Central memory CD4-positive, alpha-beta T cell (primary cell): ENCODE results near the gene C13orf42.

Source experiments
- DNase-seq: peaks from one replicate; pipeline ENCODE4 v3.0.0; 2022

C13orf42 gene

DNA sequence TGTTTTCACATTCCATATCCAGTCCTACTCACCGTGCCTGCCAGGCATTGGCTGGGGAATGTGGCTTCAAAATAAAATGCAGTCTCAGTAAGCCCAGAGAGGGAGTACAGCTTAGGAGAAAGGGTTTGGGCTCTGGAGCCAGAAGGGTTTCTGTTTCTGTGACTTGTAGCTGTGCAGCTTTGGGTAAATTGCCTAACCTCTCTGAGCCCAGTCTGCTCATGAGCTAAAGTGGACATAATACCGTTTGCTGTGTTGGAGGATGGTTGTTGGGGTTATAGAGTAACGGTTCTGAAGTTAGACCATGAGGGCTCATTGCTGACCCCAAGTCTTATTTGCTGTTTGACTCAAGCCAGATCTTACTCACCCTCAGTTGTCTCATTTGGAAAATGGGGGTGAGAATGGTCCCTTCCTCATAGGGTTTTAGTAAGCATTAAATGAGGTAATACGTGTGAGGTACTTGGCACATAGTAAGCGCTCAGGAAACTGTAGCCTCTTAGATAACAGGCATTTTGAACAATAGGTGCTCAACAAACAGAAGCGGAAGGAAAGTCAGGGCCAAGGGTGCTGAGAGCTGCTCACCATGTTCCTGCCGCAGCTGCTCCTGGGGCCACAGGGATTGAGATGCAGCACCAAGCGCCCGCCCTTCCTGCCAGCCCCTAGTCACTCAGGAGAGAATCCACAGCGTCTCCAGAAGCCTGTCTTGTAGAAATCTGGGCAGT, 45.5 kb downstream of the C13orf42 start:
- DNase-seq: no peak

DNA sequence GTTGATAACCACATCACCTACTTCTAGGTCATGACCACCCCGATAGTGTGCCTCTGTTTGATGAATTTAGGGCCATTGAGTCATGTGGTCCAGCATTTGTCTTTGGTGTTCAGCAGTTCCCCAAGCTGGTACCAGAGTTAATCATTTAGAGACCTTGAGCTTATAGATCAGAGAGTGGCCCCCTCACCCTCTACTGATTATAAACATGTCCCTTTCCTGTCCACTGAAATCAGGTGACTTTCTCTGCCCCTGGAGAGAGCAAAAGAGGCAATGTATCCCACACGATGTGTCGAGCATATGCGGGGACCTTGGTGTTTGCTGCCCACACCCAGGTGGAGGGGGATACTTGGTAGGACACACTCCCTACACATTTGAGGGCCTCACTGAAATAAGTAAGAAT, 46.3 kb downstream of the C13orf42 start:
- no peak for DNase-seq

DNA sequence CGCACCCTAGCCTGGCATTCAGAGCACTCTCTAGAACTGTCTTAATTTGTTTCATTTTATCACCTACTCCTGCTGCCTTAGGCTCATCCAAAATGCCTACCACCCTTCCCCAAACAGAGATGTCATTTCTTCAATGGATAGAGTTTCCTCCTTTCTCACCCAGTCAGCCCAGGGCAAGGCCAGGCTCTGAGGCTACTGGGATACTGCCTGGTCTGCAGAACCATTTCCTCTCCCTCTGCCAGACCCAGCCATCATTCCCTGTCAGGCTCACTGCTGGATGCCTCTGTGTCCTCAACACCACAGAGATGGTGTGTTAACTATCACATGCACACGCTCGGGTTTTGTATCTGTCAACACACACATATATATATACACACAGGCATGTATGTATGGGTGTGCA, 47.2 kb downstream of the C13orf42 start:
- no peak for DNase-seq

DNA sequence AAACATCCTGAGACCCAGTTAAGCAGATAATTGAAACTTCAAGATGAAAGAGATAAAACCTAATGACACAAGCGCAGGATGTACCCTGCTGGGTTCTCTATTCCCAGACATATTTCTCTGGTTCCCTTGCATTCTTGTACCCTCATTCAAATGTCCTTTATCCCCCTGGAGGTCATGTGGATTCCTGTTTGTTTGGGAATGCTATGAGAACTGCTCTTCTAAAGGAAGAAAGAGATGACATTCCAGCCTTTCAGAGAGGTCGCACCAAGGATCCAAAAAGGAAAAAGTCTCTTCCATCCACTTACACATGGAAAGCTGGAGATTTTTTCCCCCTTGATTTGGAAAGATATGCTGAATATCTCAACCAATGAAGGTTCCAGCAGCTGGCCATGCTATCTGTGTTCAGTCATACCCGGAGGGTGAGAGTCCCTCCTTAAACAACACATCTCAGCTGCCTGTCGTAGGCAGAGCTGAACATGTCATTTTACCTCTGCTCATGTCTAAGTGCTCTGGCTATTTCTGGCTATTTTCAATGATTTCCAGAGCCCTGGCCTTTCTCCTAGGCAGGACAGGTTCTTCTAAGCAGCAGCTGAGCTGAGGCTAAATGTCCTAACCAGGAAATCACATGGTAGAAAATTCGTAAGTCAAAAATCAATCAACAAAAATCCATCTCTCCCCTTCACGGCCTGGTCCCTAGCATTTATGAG, 52.5 kb downstream of the C13orf42 start:
- no peak for DNase-seq

DNA sequence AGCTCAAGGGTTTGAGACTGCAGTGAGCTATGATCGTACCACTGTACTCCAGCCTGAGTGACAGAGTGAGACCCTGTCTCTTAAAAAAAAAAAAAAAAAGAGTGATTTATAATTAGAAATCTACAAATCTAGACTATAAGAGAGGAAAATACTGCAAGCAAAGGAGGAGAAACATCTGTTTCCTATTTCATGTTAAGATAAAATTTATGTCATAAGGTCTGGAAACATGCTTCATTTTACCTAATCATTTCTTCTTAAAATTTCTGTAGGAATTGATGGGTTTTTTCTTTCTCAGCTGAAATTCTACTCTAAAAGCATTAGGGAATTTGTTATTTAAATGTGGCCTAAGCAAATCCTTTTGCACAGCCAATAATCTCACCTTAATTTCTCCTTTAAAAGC, 53.2 kb downstream of the C13orf42 start:
- no peak for DNase-seq

DNA sequence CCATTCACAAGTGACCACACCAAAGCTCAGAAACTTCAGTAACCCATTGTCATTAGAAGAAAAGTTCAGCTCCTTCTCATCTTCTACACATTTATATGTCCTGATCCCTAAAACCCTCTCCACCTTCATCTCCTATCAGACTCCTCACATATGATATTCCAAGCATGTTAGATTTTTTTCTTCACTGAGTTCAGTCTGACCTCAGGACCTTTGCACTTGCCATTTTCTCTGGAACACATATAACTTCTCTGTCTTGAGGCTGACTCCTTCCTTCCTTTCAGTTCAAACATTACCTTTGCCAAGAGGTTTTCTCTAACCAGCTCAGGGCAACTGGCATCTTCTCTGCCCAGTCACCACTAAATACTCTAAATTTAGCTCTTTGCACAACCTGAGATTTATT, 54.1 kb downstream of the C13orf42 start:
- DNase-seq: no peak

DNA sequence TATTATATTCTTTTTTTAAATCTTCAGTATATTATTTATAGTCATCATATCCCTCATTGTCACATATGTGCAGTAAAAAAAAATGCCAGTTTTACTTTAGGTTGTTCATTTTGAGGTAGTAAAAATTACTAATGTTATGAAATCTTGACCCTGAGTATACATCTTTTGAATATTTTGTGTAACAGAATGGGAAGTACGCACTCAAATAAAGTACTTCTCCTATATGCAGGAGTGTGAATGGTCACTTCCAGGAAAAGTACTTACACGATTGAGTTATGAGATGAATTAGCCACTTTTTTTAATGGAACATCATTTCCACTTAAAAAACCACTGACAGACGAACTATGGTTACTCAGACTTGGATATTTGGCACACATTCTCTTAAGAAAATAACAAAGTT, 58.5 kb downstream of the C13orf42 start:
- no peak for DNase-seq

DNA sequence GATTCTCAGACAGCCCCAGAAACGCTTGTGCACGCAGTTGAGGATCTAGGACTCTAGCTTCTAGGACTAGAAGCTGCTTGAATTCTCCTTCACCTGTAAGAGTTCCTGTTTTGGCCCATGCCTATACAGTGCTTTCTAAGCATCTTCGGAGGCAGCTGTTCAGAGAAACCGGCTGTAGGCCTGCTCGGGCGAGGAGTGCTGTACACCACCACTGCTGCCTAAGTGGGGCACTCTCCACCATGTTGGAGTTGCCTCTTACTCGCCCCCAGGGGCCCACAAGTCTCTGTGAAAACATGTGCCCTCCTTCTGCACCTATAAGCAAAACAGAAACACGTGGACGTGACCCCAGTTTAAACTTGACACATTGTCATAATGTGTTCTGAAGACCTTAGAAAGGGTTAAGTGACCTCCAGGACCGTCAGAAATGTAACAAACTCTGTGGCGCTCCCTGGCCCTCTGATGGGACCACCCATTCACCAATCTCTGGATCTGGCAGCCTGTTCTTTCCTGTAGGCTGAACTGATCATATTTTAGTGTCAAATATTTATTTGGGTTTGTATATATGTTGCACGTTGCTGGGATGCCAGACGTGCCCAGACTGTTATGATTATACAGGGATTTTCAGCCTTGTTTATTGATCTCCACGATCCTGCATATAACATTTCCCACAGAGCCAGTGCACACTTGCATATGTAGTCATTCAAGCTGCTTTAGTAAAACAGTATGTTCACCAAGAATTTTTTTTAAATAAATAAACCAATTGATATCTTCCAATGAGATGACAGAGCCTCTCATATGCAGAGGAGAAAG, 60.8 kb downstream of the C13orf42 start:
- DNase-seq: no peak

DNA sequence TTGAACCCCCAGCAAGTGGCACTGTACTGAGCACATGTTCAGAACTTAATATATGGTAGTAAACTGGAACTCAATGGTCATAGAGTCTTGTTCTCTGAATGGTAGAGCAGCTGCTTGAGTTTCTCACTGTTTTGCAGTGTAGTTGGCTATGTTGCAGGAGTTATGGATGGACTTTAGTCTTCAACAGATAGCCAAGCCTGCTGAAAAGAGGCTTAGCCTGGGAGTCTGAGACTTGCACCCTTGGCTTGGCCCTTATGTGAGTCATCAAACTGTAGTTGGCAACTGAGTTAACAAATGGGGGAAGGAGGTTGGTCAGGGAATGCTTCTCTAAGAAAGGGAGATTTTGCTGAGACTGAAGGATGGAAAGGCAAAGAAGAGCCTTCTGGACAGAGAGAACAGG, 62.5 kb downstream of the C13orf42 start:
- no peak for DNase-seq

DNA sequence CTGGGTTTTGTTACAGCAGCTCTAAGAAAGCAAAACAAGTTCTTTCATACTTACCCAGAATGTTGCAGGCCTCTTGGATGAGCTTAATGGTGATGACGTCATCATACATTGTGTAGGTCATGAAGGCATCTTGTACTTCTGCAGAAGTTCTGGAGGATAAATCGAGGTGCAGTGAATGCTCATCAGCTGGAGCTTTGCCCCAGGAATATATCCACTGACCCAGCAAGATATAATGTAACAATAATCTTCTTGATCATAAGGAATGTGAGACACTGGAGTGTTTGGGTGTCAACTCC, 63.0 kb downstream of the C13orf42 start:
- DNase-seq: no peak

DNA sequence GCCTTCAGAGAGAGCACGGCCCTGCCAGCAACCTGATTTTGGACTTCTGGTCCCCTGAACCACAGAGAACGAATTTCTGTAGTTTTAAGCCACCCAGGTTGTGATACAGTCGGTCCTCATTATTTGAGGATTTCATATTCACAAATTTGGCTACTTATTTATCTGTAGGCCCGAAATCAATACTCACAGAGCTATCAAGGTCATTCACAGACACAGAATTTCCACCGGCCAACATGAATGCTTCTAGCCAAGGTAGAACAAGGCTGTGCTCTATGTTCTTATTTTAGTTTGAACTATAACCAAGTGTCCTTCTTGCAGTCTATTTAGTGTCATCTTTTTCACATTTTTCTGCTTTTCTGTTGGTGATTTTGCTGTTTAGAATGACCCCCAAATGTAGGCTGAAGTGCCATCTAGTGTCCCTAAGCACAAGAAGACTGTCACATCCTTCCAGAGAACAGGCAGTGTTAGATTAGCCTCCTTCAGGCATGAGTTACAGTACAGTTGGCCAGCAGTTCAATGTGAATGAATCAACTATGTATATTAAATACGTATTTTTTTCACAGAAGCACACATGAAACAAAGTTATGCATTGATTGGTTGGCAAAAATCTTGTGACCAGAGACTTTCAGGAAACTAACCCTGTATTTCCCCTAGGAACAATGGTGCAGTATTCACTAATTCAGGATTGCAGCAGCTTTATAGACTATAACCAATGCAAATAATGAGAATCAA, 63.5 kb downstream of the C13orf42 start:
- no peak for DNase-seq

DNA sequence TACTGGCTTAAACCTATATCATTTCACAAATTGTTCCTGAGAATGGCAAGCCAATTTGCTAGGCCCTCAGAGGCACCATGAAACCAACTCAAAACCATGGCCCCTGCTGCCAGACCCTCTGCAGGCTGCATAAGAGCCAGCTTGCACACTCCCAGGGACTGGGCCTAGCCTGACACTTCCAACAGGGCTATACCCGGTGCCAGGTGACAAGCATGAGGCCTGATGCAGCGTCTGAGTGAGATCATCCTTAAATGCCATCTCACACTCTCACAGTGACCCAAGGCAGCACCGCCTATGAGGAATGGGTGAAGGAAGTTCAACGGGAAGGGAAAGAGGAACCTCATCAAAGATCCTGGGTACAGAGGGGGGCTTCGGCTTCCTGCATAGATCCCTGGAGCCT, 65.6 kb downstream of the C13orf42 start:
- no peak for DNase-seq

DNA sequence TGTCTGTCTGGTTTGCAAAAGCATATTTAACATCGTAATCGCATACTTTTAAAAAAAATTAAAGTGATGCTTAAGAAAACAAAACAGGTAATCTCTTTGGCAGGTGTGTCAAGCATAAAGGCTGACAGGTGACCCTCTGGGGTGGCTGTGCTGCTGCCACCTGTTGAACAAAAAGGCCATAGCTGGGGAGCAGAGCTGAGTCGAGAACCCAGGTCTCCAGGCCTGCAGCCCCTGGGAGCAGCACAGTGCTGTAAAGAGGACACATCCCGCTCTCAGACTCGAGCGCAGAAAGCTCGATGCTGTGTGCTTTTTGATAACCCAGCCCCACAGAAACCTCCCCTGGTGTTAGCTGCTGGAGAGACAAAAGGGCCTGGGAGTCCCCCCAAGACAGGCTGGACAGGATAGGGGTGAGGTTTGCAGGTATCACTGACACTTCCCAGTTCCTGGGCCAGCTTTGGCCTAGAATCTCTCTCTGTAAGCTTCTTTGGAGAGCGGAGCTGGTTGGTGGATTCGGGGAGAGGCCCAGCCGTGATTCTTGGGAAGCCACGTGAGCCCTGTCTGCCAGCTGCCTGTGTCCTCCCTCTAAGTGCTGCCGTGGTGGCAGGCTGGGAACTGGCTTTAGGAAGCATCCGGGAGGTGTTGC, 66.9 kb downstream of the C13orf42 start:
- DNase-seq: no peak

DNA sequence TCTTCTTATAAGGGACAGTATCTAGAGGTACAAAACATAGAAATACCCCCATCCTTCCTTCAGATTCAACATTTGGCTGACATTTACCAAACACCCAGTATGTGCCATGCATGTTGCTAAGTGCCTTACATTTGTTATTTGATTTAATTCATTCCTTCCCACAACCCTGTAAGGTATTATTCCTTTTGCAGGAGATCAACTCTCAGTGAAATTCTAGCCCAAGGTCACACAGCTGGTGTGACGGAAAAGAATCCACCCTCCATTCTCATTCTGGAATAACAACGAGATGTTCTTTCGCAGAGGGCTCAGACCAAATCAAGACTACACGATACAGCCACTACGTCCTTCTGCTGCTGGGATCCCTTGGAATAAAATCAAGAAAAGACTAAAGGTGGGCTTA, 67.8 kb downstream of the C13orf42 start:
- DNase-seq: no peak

DNA sequence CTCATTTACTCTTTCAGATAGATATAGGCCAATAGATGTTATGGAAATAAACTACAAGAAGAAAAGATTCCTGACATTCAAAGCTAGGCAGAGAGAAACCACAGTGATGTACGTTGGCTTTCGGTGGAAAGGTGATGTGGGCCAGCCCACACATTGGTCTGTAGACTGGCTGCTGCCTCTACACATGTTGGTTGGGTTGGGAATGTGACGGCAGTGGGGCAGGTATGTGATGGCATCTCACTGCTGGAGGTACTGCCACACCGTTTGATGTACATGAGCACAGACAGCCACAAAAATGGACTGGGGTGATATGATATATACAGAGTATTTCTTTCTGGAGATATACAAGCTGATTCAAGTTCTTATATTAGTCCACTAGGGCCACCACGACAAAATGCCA, 69.4 kb downstream of the C13orf42 start:
- no peak for DNase-seq

DNA sequence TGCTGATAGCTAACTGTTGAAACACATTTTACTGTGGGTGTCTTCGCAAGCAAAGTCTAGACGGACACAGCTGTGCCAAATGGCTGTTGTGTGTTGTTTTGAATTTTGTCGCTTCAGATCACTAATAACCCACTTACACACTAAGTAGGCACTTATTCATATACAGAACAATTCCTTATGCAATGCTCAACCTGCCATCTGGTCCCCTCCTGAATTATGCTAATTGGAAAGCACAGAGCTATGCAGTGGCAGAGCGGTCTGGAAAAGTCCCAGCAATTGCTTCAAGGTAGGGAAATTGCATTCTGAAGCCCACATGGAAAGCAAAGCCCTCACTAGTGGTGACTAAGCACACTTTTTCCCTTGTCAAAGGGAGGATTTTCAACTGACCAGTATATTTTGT, 69.9 kb downstream of the C13orf42 start:
- DNase-seq: no peak

DNA sequence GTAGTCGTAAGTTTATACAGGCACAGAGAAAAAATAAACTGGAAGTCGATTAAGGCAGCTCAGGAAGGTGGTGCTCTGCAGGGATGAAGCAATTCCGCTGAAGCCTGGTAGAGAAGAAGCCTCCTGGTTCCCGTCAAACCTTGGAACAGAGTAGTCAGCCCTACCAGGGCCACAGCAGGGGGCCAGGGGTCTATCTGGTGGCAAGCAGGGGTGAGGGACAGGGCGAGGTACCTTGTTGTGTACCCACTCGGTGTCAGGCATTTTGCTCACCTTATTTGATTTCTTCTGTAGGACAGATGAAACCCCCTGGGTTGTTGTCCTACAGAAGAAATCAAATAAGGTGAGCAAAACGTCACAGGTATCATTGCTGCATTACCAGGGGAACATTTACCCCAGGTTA, 70.6 kb downstream of the C13orf42 start:
- no peak for DNase-seq

DNA sequence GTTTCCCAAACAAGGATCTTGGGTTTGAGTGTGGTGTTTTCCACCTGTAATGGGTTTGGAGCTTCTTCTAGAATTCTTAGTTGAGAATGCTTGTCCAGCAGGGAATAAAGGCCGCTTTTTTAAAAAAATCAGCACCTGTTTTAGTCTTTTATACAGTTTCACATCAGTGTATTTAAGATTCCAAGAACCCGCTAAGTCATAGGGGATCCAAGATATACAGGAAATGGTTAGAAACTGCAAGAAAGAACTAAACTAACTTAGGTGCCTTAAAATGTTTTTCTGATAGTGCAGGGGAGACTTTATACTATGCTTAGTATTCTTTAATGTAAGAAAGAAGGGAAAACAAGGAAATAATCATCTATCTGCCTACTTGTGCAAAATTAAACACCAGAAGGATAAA, 74.7 kb downstream of the C13orf42 start:
- DNase-seq: no peak

DNA sequence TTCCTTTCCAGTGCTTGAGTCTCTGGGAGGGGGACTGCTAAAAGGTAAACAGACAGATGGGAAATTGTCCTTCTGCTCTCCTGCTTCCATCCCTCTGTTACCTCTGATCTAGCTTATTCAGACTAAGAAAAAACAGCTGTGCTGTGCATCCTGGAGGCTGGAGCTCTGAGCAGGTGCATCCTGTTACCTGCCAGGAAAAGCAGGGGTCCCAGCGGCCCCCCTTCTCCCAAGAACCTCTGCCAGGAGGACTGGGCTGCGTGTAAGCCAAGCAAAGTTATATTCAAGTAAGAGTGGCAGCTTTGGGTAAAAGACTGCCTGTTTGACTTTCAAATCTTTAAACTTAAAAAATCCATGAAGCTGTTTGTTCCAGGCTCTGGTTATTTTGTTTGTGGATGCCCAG, 75.1 kb downstream of the C13orf42 start:
- DNase-seq: no peak

DNA sequence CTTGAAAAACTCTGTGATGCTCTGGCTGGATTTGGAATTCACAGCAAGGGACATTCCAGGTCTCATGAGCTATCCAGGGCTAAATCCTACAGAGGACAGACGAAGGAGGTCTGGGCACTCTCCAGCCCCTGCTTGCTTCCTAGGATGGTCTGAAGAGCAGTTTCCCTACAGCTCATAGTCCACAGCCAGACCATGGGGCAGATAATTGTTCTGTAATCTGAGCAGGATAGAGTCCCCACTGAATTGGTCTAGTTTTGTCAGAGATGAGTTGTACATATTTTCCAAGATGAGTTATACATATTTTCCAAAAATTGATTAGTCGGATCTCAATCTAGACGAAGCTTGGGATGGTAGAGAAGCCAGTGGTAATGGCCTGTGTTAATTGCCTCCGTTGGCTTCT, 75.6 kb downstream of the C13orf42 start:
- DNase-seq: no peak

DNA sequence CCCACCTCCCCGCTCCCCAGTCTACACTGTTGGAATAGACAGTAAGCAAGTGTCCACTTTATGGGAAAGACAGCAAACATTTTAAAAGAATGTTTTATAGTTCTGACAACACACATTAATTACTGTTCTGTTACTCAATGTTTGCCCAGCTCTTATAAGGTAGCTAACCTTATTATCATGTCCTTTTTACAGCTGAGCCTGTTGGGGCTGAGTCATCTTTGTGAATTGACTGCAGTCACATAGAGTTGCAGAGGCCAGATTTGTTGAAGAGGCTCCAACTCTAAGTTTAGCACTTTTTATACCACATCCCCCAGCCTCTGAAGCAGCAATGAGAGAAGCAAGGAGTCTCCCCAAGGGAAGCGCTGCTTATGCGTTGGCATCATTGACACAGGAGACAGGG, 76.2 kb downstream of the C13orf42 start:
- DNase-seq: no peak

DNA sequence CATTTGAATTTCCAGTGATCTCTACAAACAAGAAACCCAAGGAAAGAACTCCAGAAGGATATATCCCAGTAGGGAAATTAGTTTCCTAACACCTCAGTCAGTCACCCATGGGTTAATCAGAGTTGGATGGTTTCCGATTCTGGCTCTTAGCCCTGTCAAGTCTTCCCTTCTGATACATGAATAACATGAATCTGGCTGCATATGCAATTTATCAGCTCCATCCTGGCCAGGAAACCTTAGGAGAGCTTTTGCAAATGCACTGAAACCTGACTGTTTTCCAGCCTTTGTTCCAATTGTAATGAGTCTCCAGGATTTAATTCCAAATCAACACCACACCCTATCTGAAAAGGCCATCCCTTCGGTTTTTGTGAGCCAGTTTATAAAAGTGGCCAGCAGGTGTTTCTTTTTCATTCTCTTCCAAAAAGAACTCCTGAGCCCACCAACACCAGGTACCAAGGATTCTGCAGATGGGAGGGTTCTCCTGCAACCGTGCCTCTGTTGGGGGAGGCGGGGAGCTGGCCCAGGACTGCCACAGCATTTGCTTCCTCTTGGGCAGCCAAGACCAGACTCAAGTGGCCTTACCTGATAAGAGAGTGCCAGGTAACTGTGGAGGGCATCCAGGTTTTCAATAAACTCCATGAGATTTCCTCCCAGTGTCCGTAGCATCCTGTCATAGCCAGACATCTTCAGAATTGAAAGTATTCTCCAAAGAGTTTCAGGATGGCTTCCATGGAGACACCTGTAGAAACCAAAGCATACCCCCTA, 77.5 kb downstream of the C13orf42 start:
- DNase-seq: no peak
